Measurements from ENCODE around the gene AIP.
"Not testable (repeated sequence)": the region's sequence is repeated elsewhere in the genome, so short reads cannot be mapped to it uniquely, and the experiment has no call there.

The AIP gene

GRCh38 chr11:67449116-67449844 is 33.5 kb upstream of the AIP start:
- DNase-seq (ENCODE audit: low read depth): no peak

- no peak for DNase-seq (ENCODE audit: low read depth)
Measured at GRCh38 chr11:67450796-67451657, 31.8 kb upstream of the AIP start.

- DNase-seq (ENCODE audit: low read depth): no peak
Measured at GRCh38 chr11:67451658-67451976, 31.2 kb upstream of the AIP start.

GRCh38 chr11:67452141-67452952 is 30.5 kb upstream of the AIP start, which contains the start of gene GPR152:
GPR152 (minus strand) TSS chr11:67452729; CDS start chr11:67452724, 5 bp downstream.
- no peak for DNase-seq (ENCODE audit: low read depth)

DNA sequence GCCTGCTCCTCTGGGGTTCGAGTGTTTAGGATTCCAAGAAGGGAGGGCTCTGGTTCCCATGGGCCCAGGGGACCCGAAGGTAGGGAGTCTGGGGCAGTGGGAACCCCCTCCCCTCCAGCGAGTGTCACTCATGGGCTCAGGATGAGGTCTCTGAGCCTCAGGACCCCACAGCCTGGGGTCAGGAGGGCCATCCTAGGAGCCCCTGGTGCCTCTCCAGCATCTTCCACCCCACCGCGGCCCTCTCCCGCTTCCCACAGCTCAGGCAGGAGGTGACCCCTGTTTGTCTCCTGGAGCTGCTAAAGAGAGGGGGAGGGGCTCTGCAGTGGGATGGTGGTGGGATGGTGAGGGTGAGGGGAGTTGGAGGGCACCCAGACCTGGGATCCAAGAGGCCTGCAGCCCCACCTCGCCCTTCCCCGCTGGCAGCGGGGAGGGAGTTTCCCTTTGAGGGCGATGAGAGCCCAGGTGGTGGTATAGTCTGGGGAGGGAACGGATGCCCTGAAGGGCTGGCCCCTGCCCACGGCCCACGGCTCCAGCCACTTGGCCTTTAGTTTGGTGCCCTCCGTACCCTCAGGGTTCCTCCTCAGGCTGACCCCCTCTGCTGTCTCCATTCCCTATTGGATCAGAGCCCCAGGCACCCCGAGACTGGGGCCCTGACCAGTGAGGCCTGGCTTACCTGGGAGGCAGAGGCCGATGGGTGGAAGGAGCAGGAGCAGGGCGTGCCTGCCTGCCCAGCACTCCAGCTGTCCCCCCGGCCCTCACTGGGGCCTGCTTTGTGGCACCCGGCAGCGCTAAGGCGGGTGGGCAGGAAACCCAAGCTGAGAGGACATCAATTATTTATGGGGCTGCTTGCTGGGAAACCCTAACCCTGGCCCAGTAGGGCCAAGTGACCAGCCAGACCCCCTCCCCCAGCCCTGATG is 28.8 kb upstream of the AIP start:
- no peak for DNase-seq (ENCODE audit: low read depth)

DNA sequence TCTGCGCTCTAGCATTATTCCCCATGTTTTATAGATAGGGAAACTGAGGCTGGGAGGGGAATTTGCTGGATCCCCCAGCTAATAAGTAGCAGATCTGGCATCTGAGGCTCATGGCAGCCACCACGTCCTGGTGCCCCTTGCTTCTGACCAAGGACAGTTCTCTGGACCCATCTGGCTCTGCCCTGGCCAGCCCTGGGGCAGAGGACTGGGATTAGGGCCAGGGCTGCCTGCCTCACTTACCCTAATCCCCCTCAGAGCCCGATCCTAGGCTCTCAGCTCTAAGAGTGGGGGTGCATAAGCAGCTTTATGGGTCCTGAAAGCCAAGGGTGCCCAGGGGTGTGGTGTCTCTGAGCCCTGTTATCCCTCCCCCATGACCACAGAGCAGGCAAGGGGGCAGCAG is 27.8 kb upstream of the AIP start, which contains the start of gene CABP4:
Gene CABP4, plus strand, starts transcription at position 301 of the 400 bp plus-strand sequence. Its CDS starts 70 bp downstream, at position 371.
- no peak for DNase-seq (ENCODE audit: low read depth)

GRCh38 chr11:67456068-67456705 is 26.6 kb upstream of the AIP start:
- DNase-seq (ENCODE audit: low read depth): no peak

DNA sequence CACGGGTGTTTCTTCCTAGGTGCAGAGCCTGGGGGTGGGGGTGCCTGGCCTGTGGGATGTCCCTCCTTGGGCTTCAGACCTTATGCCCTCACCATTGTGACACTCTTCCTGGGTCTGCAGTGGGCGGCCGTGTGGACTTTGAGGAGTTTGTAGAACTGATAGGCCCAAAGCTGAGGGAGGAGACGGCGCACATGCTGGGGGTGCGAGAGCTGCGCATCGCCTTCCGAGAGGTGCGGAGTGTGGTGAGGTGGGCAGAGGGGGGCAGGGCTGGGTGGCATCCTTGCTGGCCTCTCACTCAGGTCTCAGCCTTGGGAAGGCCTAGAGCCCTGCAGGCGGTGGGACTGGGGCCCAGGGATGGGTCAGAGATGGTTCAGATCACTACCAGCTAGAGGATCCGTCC is 25.4 kb upstream of the AIP start:
- no peak for DNase-seq (ENCODE audit: low read depth)

DNA sequence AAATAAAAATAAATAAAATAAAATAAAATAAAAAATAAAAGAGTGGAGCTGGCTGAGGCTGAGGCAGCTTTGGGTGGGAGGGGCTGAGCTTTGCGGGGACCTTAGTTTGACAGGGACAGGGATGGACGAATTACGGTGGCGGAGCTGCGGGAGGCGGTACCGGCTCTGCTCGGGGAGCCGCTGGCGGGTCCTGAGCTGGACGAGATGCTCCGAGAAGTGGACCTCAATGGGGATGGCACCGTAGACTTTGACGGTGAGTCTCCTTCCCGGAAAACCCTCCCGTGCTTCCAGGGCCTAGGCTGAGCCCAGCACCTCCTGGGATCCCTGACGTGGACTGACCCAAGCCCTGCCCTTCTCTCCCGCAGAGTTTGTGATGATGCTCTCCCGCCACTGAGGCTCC is 24.6 kb upstream of the AIP start:
- no peak for DNase-seq (ENCODE audit: low read depth)

- DNase-seq (ENCODE audit: low read depth): no peak
Measured at GRCh38 chr11:67463186-67463585, 19.6 kb upstream of the AIP start.

- no peak for DNase-seq (ENCODE audit: low read depth)
Measured at GRCh38 chr11:67463680-67464410, 19.0 kb upstream of the AIP start.

GRCh38 chr11:67464411-67465188 is 18.2 kb upstream of the AIP start:
- DNase-seq (ENCODE audit: low read depth): no peak

GRCh38 chr11:67465189-67465510 is 17.7 kb upstream of the AIP start:
- no peak for DNase-seq (ENCODE audit: low read depth)

DNA sequence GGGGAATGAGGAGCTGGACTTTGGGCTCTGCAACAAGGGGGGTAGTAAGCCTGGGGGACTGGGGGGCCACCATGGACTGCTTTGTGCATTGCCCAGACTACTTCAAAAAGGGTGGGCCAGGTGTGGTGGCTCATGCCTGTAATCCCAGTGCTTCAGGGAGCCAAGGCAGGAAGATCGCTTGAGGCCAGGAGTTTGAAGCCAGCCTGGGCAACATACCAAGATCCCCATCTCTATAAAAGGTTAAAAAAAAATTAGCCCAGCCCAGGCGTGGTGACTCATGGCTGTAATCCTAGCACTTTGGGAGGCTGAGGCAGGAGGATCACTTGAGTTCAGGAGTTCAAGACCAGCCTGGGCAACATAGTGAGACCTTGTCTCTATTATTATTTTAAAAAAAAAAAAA is 17.3 kb upstream of the AIP start:
- DNase-seq (ENCODE audit: low read depth): not testable (repeated sequence)

DNA sequence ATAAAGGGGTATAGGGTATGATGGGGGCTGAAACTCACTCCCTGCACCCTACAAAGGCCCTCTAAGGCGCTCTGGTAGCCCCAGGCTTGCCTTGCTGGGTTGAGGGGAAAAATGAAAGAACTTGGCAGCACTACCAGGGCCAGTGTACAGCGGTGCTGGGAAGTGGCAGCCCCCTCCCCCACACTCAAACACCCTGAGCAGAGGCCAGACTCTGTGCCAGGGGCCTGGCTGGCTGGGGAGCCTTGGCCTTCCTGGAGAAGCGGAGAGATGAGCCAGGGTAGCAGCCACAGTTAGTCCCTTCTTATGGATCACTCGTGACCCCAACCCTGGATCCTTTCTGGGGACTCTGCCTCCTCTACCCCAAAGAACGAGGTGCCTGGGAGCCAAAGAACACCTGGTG is 16.5 kb upstream of the AIP start:
- no peak for DNase-seq (ENCODE audit: low read depth)

- no peak for DNase-seq (ENCODE audit: low read depth)
Measured at GRCh38 chr11:67466962-67467771, 15.7 kb upstream of the AIP start.

- DNase-seq (ENCODE audit: low read depth): no peak
Measured at GRCh38 chr11:67468056-67468455, 14.8 kb upstream of the AIP start.

GRCh38 chr11:67468456-67468758 is 14.4 kb upstream of the AIP start:
- DNase-seq (ENCODE audit: low read depth): no peak
